HG02852 (cell line): ENCODE measurements around the gene CYP2E1.
"Not testable (repeated sequence)": the region's sequence is repeated elsewhere in the genome, so short reads cannot be mapped to it uniquely, and the experiment has no call there.

Experiments used
- ATAC-seq: cut with Tn5 transposase; IDR thresholded peaks from one replicate; pipeline ENCODE4 v1.9.1; 2021; ENCODE audit warnings: mild to moderate bottlenecking, moderate library complexity; ENCODE audit not compliant: unreplicated experiment

The CYP2E1 gene

GRCh38 chr10:133526957-133527588, at the start of gene CYP2E1:
TSS of gene CYP2E1 (plus strand) at chr10:133527363. CDS start at chr10:133527396, 33 bp downstream.
- ATAC-seq, result no peak

DNA sequence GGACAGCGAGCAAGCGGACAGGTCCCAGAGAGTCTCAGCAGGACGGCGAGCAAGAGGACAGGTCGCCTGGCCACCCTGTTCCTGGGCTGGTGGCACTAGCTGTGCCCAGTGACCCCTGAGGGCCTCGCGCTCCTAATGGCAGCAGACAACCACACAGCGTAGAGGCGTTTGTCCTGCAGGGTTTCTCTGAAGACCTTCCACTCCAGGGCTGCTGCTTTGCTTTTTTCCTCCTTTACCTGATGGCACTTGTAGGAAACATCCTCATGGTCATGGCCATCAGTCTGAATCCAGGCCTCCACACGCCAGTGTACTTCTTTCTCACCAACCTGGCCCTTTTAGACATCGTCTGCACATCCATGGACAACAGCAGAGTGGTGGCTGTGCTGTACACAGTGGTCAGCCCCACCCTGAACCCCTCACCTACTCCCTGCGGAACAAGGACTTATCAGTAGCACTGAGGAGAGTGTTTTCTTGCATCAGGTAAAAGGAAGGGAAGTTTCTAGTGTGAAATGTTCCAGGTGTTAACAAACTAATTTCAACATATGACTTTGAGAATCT, 46.0 kb upstream of the CYP2E1 start:
- no peak for ATAC-seq

- ATAC-seq, result no peak
Measured at GRCh38 chr10:133481657-133482056, 45.5 kb upstream of the CYP2E1 start.

- no peak for ATAC-seq
Measured at GRCh38 chr10:133484818-133485217, 42.3 kb upstream of the CYP2E1 start.

DNA sequence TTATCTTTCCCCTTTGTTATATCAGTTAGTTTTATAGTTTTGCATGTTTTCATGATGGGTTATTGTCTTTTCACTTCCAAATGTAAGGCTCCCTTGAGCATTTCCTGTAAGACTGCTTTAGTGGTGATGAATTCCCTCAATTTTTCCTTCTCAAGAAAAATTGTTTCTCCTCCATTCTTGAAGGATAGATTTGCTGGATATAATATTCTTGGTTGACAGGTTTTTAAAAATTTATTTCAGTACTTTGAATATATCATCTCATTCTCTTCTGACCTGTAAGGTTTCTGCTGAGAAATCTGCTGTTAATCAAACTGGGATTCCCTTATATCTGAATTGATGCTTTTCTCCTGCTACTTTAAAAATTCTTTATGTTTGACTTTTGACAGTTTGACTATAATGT, 40.1 kb upstream of the CYP2E1 start:
- no peak for ATAC-seq

GRCh38 chr10:133488354-133488753, 38.8 kb upstream of the CYP2E1 start:
- ATAC-seq, result no peak

DNA sequence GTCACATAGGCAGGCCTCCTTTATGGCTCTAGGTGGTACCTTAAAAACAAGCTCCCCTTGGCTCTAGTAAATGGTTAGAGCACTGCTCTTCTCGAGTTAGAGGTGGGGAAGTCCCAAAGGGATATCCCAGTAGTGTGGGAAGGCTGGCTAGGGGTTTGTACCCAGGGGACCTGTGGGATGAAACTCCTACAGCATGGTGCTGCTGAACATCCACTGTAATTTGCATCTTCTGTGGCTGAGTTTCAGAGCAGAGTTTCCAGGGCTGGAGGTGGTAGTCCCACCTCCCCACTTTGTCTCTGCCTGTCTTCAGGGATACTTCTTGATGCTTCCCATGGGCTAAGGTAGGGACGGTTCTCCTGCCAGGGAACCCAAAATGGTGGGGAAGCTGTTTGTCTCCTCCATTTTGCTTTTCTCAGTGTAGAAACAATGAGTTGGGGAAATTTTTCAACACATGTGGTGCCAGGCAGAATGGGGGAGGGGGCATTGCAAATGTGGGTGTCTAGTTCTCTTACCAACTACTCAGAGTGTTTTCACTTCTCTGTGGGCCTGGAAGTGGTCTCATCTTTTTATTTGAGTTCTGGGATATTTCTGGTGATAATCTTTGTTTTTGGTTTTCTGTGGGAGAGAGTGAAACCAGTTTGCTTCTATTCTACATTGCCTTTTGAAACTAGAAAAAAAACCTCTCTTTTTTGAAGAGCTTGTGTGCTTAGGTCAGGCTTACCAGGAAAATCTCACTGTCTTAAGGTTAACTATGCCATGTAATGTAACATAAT, 37.2 kb upstream of the CYP2E1 start:
- peak; percentile 47 for ATAC-seq

DNA sequence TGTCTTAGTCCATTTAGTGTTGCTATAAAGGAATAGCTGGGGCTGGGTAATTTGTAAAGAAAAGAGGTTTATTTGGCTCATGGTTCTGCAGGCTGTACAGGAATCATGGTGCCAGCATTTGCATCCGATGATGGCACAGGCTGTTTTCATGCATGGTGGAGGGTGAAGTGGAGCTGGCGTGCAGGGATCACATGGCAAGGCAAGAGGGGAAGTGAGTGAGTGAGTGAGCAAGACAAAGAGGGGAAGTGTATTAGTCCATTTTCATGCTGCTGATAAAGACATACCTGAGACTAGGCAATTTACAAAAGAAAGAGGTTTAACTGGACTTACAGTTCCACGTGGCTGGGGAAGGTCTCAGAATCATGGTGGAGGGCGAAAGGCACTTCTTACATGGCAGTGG, 33.6 kb upstream of the CYP2E1 start:
- ATAC-seq, result not testable (repeated sequence)

- ATAC-seq, result not testable (repeated sequence)
Measured at GRCh38 chr10:133497363-133497762, 29.8 kb upstream of the CYP2E1 start.

DNA sequence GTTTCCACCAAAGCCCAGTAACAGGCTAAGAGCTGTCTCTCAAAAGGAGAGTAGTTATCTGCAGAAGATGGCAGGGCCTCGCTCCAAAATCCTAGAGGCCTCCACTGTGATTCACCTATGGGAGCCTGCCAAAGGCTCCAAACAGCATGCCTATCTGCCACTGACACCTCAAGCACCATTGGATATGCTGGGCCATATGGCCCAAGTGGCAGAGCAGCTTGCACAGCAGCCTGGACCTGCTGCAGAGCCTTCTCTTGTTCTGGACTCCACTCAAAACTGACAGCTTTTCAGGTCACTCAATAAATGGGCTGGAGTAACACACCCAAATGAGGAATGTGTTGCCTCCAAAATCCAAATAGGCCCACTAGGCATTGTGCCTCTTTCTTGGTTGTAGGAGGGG, 28.0 kb upstream of the CYP2E1 start:
- ATAC-seq, result not testable (repeated sequence)

- ATAC-seq, result not testable (repeated sequence)
Measured at GRCh38 chr10:133500897-133501296, 26.3 kb upstream of the CYP2E1 start.

GRCh38 chr10:133509700-133510099, 17.5 kb upstream of the CYP2E1 start:
- ATAC-seq, result no peak

- no peak for ATAC-seq
Measured at GRCh38 chr10:133511408-133511807, 15.8 kb upstream of the CYP2E1 start.

DNA sequence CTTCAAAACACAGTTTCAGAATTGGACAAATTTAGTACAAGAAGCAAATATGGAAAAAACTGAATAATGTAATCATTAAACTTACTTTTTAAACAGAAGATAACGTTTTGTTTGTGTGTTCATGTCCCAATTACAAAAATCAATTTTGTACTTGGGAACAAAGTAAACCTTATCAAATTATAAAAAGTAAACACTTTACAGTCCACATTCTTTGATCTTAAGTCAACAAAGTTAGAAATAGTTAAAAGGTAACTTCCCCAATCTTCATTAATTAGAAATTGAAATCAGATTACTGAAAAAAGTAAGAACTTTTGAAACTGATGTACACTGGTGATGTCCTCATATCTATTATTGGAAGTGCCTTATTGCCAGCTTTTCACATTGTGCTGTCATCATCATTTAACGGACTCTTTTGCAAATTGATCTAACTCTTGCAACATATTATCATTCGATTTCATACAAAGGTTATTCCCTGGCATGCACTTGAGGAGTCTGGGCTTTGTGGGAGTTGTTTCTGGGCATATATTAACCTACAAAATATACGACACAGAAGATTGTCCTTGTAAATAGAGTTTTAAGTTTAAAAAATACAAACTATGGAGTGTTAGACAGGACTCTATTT, 15.1 kb upstream of the CYP2E1 start:
- no peak for ATAC-seq

GRCh38 chr10:133515471-133515870, 11.7 kb upstream of the CYP2E1 start:
- ATAC-seq, result no peak

- no peak for ATAC-seq
Measured at GRCh38 chr10:133516057-133516456, 11.1 kb upstream of the CYP2E1 start.

DNA sequence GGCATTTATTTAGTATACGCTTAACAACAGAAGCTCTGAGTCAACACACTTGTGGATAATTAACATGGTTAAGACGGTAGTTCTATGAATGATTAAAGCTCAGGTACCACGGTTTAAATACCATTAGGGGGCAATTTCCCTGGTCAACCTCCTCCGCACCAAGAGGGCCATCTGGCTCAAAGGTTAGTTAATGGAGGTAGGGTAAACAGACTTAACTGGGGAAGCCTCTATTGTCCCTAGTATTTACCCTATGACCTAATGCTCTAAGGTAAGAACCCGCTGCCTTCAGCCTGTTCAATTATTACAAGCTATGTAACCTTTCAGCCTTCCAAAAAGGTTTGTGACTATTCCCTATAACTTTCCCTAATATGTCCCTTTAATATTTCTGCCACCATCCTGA, 8.6 kb upstream of the CYP2E1 start:
- not testable (repeated sequence) for ATAC-seq

DNA sequence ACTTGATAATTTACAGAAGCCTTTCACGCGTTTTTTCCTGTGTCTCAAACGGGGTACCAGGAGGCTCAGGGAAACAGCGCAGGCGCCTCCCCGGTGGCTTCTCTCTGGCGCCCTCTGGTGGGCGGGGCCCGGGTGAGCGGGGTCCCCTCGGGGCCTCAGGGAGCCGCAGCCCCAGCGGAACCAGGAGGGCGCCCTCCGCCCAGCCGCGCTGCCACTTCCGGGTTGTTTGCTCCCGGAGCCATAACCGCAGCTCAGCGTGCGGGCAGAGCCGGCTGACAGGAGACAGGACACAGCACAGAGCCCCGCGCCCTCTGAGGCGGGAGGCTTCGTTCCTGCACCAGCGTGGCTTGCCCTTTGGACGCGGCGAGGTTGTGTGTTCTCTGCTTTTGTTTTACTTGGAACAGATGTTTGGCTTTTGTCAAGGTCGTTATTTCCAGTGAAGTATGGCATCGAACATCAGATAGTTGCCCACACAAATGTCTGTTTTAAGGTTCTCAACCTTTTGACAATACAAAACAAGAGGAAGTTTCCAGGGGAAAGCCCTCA, 6.9 kb upstream of the CYP2E1 start:
- ATAC-seq, result peak; percentile 80

- no peak for ATAC-seq
Measured at GRCh38 chr10:133523631-133524203, 3.4 kb upstream of the CYP2E1 start.

GRCh38 chr10:133525444-133525843, 1.7 kb upstream of the CYP2E1 start:
- no peak for ATAC-seq

DNA sequence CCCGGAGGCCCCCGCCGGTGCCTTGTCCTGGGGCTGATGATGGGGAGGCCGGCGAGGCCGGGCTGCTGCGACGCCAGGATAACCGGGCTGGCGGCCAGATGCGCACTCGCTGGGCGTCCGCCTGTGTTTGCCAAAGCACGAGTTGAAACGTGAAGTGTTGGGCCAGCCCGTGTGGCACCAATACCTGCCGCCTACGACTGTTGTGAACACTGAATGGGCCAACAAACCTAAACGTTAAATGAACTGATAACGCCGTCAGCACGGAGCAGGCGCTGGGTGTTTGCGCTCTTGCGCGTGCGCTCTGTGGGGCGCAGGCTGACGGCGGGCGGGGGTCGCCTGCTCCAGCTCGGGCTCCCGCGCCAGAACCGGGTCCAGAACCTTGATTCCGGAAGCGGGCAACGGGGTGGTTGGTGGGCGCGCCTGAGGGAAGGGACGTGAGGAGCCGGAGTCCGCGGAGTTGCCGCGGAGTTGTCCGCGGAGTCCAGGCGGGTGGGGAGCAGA, 658 bp downstream of the CYP2E1 start:
- ATAC-seq, result no peak
